B cell (primary cell): ENCODE data around the gene KIN. TPM values are rescaled to one million over a fixed set of nuclear protein-coding genes. Genes with fewer than 3 reads are reported as not detected.

Source experiments
- ATAC-seq: fragments of 200-7000 bp; cut with Tn5 transposase; one replicate; pipeline ENCODE4 v1.10.0; 2021; ENCODE audit warnings: low read depth, mild to moderate bottlenecking, moderate number of reproducible peaks, moderate library complexity
- CTCF ChIA-PET: fragments of 350-600 bp; sonication (Branson Sonifier 250); formaldehyde crosslinking; loops from one replicate; lab custom pipeline; 2021; ENCODE audit warnings: antibody characterized with exemption, inconsistent platforms; lab: Charles Lee
- POLR2A ChIA-PET: fragments of 350-600 bp; sonication (Branson Sonifier 250); formaldehyde crosslinking; loops from one replicate; lab custom pipeline; 2021; ENCODE audit warnings: antibody characterized with exemption; lab: Charles Lee
- DNase-seq: peaks from one replicate; pipeline ENCODE4 v3.0.0; 2013
- H2AFZ ChIP-seq: 2 replicates; pipeline ENCODE4 v1.6.1; 2012; ENCODE audit warnings: mild to moderate bottlenecking, low read depth, low read length; ENCODE audit not compliant: insufficient read depth, poor library complexity, severe bottlenecking
- H3K27ac ChIP-seq, 2 donors: 1 replicate in 1 of 2; 2 replicates in 1 of 2; pipeline ENCODE4 v1.5.1; 2012 to 2013; ENCODE audit warnings: low read length in 2 of 2, mild to moderate bottlenecking in 2 of 2, moderate library complexity in 1 of 2
- H3K27me3 ChIP-seq, 4 experiments: fragments of 200-600 bp in 1 of 4; sonication (generic) in 1 of 4; replicated peaks in 1 of 4; 1 replicate in 2 of 4; 2 replicates in 2 of 4; pipeline versions ENCODE4 v1.6.1 to v1.7.0; 2013 to 2016; ENCODE audit warnings: low read length in 3 of 4, mild to moderate bottlenecking in 2 of 4, mixed read lengths in 1 of 4, moderate library complexity in 1 of 4; ENCODE audit not compliant: insufficient read depth in 4 of 4, control insufficient read depth in 3 of 4; ENCODE audit errors: control extremely low read depth in 1 of 4
- H3K36me3 ChIP-seq, 2 experiments: replicated peaks in 1 of 2; 1 replicate in 1 of 2; 2 replicates in 1 of 2; pipeline versions ENCODE4 v1.6.1 to v1.7.1; 2013; ENCODE audit warnings: low read length in 1 of 2; ENCODE audit not compliant: insufficient read depth in 2 of 2, control insufficient read depth in 1 of 2; ENCODE audit errors: control extremely low read depth in 1 of 2, extremely low read depth in 1 of 2
- H3K4me1 ChIP-seq, 2 donors: fragments of 200-600 bp in 1 of 2; sonication (generic) in 1 of 2; 1 replicate in 1 of 2; 2 replicates in 1 of 2; pipeline versions ENCODE4 v1.5.1 to v1.6.1; 2013 to 2017; ENCODE audit warnings: low read length in 2 of 2; ENCODE audit not compliant: control insufficient read depth in 2 of 2, insufficient read depth in 2 of 2
- H3K4me2 ChIP-seq: replicated peaks from 2 replicates; pipeline ENCODE3; 2012; ENCODE audit warnings: mild to moderate bottlenecking, low read depth, low read length; ENCODE audit not compliant: poor library complexity, severe bottlenecking
- H3K4me3 ChIP-seq, 5 experiments: fragments of 200-600 bp in 1 of 5; sonication (generic) in 1 of 5; 1 replicate in 3 of 5; 2 replicates in 2 of 5; pipeline versions ENCODE4 v1.5.1 to v1.7.0; 2011 to 2016; ENCODE audit warnings: low read length in 4 of 5, mild to moderate bottlenecking in 4 of 5, low read depth in 2 of 5, control low read depth in 1 of 5, moderate library complexity in 1 of 5; ENCODE audit not compliant: insufficient read depth in 1 of 5; ENCODE audit errors: control extremely low read depth in 1 of 5, extremely low read depth in 1 of 5
- H3K79me2 ChIP-seq: fragments of 200-600 bp; sonication (generic); one replicate; pipeline ENCODE4 v1.6.0; 2016; ENCODE audit warnings: low read length; ENCODE audit not compliant: control insufficient read depth, insufficient read depth
- H3K9ac ChIP-seq: fragments of 200-600 bp; sonication (generic); 2 replicates; pipeline ENCODE4 v1.6.1; 2017; ENCODE audit warnings: mild to moderate bottlenecking, low read length, moderate library complexity
- H3K9me3 ChIP-seq, 3 donors: one replicate each; pipeline versions ENCODE4 v1.6.1 to v1.7.1; 2013; ENCODE audit warnings: low read length in 2 of 3; ENCODE audit not compliant: control insufficient read depth in 2 of 3, insufficient read depth in 1 of 3; ENCODE audit errors: control extremely low read depth in 1 of 3
- H4K20me1 ChIP-seq: 2 replicates; pipeline ENCODE4 v1.6.0; 2012; ENCODE audit warnings: mild to moderate bottlenecking, low read length; ENCODE audit not compliant: insufficient read depth, control insufficient read depth, poor library complexity, severe bottlenecking
- H3K27ac Mint-ChIP-seq: one replicate; pipeline ENCODE4 v1.8.0; 2021; ENCODE audit warnings: mixed read lengths
- H3K27me3 Mint-ChIP-seq: one replicate; pipeline ENCODE4 v1.8.0; 2021; ENCODE audit warnings: mixed read lengths
- H3K4me1 Mint-ChIP-seq: one replicate; pipeline ENCODE4 v1.8.0; 2021; ENCODE audit warnings: mixed read lengths
- H3K4me3 Mint-ChIP-seq: one replicate; pipeline ENCODE4 v1.8.0; 2021; ENCODE audit warnings: mixed read lengths
- H3K9me3 Mint-ChIP-seq: one replicate; pipeline ENCODE4 v1.8.0; 2022; ENCODE audit warnings: mixed read lengths; ENCODE audit not compliant: insufficient read depth
- EZH2 ChIP-seq: IDR thresholded peaks from 2 replicates; pipeline ENCODE4 v1.6.1; 2012; ENCODE audit warnings: borderline replicate concordance, low read depth, mild to moderate bottlenecking, moderate library complexity, low read length; ENCODE audit not compliant: insufficient read depth, poor library complexity, severe bottlenecking
- WGBS: methylation state at CpG from one replicate; pipeline ENCODE4 v1.1.5; 2013; ENCODE audit warnings: missing lambda C conversion rate; ENCODE audit not compliant: insufficient coverage; 5-methylcytosine and 5-hydroxymethylcytosine counted together
- intact Hi-C: fragments of 100-400 bp; cut with micrococcal nuclease; formaldehyde crosslinking; loops from one replicate; pipeline ENCODE4 v1.10.0; 2022
- polyA plus RNA-seq: library from polyadenylated mRNA; depleted of rRNA; stranded (reverse); fragments of >200 nt; gene quantifications from 2 replicates; pipeline ENCODE4 v1.2.3, GENCODE V29; 2012
- total RNA-seq, 2 donors: library from RNA; stranded (reverse); fragments of 120-200 nt in 1 of 2; gene quantifications; 1 replicate in 1 of 2; 2 replicates in 1 of 2; pipeline versions ENCODE4 v1.2.3 to v1.2.4, GENCODE V29; 2013 to 2022
- TF ChIP-seq, protein P1 (sequence below): fragments of 200-600 bp; IDR thresholded peaks from one replicate; pipeline ENCODE4 v1.8.0; 2022; ENCODE audit warnings: antibody characterized with exemption, mild to moderate bottlenecking

The KIN gene
- total and polyA plus RNA-seq, 2 donors (not counting 1 experiment from before 2014, with no cell fraction given) = 3.4 to 16.5 TPM

DNA sequence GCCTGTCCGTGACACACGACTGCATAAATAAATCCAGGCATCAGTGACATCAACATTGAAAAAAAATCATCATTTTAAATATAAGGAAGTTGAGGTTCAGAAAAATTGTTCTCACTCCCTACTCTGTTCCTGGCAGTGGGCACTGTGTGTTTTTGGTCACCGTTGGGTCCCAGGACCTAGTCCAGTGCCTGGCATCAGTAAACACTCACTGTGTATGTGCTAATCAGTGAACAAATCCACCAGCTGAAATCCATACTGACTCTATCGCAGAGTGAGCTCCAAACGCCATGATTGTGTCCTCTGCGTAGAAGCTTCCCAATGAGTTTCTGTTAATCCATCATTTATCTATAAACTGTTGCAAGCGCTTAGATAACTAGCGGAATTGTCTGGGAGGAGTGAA, 43.5 kb downstream of the KIN start:
- 87% methylated on average over 5 of the region's 8 CpGs for WGBS
- Histone ChIP-seq H3K27ac (no peak overlapping the region), H3K9ac (no peak overlapping the region), H3K4me3 (no peak overlapping the region), H3K9me3 (no peaks in the 10 kb centered on the region), H2AFZ (no peak overlapping the region), H3K79me2 (no peaks in the 10 kb centered on the region), H3K36me3 (no peaks in the 10 kb centered on the region), H3K4me1 (no peaks in the 10 kb centered on the region), H3K27me3 (no peaks in the 10 kb centered on the region), H4K20me1 (no peaks in the 10 kb centered on the region), H3K4me2 (no peak overlapping the region)
- no peak for DNase-seq
- no peak overlapping the region for H3K4me3 Mint-ChIP-seq
- ATAC-seq = no peak
- H3K27ac Mint-ChIP-seq = no peak overlapping the region
- no peaks in the 10 kb centered on the region for H3K27me3 Mint-ChIP-seq
- no peaks in the 10 kb centered on the region for H3K4me1 Mint-ChIP-seq
- H3K9me3 Mint-ChIP-seq = no peaks in the 10 kb centered on the region
- TF ChIP-seq, protein P1, sequence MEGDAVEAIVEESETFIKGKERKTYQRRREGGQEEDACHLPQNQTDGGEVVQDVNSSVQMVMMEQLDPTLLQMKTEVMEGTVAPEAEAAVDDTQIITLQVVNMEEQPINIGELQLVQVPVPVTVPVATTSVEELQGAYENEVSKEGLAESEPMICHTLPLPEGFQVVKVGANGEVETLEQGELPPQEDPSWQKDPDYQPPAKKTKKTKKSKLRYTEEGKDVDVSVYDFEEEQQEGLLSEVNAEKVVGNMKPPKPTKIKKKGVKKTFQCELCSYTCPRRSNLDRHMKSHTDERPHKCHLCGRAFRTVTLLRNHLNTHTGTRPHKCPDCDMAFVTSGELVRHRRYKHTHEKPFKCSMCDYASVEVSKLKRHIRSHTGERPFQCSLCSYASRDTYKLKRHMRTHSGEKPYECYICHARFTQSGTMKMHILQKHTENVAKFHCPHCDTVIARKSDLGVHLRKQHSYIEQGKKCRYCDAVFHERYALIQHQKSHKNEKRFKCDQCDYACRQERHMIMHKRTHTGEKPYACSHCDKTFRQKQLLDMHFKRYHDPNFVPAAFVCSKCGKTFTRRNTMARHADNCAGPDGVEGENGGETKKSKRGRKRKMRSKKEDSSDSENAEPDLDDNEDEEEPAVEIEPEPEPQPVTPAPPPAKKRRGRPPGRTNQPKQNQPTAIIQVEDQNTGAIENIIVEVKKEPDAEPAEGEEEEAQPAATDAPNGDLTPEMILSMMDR = no peak
- TF ChIP-seq EZH2 = no peak
- intact Hi-C loops = no loop called here
- POLR2A ChIA-PET = no interaction called here
- CTCF ChIA-PET = no interaction called here

DNA sequence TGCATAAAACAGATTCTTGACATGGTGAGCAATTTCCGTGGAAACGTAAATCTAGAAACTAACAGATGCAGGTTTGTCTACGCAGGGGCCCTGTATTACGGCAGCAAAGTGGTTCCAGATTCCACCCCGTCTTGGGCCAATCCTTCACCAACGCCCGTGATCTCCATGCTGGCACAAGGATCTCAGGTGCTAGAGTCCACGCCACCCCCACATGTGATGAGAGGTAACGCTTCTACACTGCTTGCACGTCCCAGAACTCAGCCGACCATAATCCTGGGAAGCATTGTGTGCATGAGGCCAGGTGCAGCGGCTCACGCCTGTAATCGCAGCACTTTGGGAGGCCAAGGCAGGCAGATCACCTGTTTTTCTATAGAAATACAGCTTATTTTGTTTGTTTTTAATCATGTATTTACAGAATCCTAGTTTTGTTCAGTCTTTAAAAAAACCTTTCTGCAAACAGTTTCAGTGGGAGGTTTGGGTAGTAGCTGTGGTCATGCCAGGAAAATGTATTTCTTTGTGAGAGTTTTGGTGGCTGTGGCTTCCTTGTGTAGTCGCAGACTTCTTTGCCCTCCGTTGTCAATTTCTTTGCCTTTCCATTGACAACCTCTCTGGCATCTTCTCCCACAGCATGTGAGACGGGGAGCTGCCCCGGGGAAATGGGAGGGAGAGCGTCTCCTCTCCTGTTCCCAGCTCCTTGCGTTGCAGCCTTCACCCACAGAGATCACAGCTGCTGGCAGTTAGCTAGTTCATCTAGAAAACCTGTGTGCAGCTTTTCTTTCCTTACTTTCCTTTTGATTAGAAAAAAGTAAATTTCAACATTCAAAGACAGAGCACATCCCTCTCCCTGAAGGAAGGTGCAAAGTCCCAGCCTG, 49.0 kb downstream of the KIN start:
- POLR2A ChIA-PET = no interaction called here
- no peaks in the 10 kb centered on the region for H3K9me3 Mint-ChIP-seq
- H3K4me3 Mint-ChIP-seq = no peak overlapping the region
- Histone ChIP-seq H3K9ac (no peak overlapping the region), H4K20me1 (no peaks in the 10 kb centered on the region), H3K27me3 (peaks cover 0 to 3% (median 0%) of the 10 kb centered on the region in 4 experiments), H3K36me3 (no peaks in the 10 kb centered on the region), H3K4me1 (no peaks in the 10 kb centered on the region), H2AFZ (no peak overlapping the region), H3K4me3 (no peak overlapping the region), H3K27ac (no peak overlapping the region), H3K9me3 (peaks cover 0 to 9% (median 0%) of the 10 kb centered on the region in 3 donors), H3K4me2 (no peak overlapping the region), H3K79me2 (no peaks in the 10 kb centered on the region)
- H3K27me3 Mint-ChIP-seq = no peaks in the 10 kb centered on the region
- 94% methylated on average over 15 of the region's 20 CpGs for WGBS
- TF ChIP-seq, protein P1 = no peak
- TF ChIP-seq EZH2 = no peak
- no peak for DNase-seq
- no peak for ATAC-seq
- CTCF ChIA-PET = no interaction called here
- intact Hi-C loops = no loop called here
- H3K4me1 Mint-ChIP-seq = no peaks in the 10 kb centered on the region
- no peak overlapping the region for H3K27ac Mint-ChIP-seq
